Osteoblast (primary cell): Measurements from ENCODE around the gene ATIC. TPM values are rescaled to one million over a fixed set of nuclear protein-coding genes. Genes with fewer than 3 reads are reported as not detected.
A peak's percentile ranks its signal among the peaks of the same experiment; 100 is the strongest.
"Not testable (repeated sequence)": the region's sequence is repeated elsewhere in the genome, so short reads cannot be mapped to it uniquely, and the experiment has no call there.

Experiments used
- DNase-seq: peaks from one replicate; pipeline ENCODE4 v3.0.0; 2011; ENCODE audit warnings: low spot score, mixed read lengths; ENCODE audit not compliant: insufficient read length; ENCODE audit errors: missing footprints
- H2AFZ ChIP-seq: 2 replicates; pipeline ENCODE4 v1.6.0; 2011; ENCODE audit warnings: mild to moderate bottlenecking, low read length
- H3K27ac ChIP-seq: 2 replicates; pipeline ENCODE4 v1.5.1; 2011; ENCODE audit warnings: mild to moderate bottlenecking, low read depth, low read length, moderate library complexity
- H3K27me3 ChIP-seq: 2 replicates; pipeline ENCODE4 v1.6.0; 2012; ENCODE audit warnings: mild to moderate bottlenecking, control low read depth, inconsistent platforms, low read length, moderate library complexity; ENCODE audit not compliant: insufficient read depth
- H3K36me3 ChIP-seq: 2 replicates; pipeline ENCODE4 v1.5.1; 2011; ENCODE audit warnings: mild to moderate bottlenecking, low read length, control low read depth, moderate library complexity; ENCODE audit not compliant: insufficient read depth
- H3K4me1 ChIP-seq: 2 replicates; pipeline ENCODE4 v1.5.1; 2011; ENCODE audit warnings: mild to moderate bottlenecking, low read length, control low read depth, moderate library complexity; ENCODE audit not compliant: insufficient read depth
- H3K4me2 ChIP-seq: 2 replicates; pipeline ENCODE4 v1.6.0; 2011; ENCODE audit warnings: mild to moderate bottlenecking, low read length; ENCODE audit not compliant: insufficient read depth
- H3K4me3 ChIP-seq: fragments of 200-600 bp; sonication (generic); 3 replicates; pipeline ENCODE4 v1.5.1; 2012; ENCODE audit warnings: mild to moderate bottlenecking, low read length, inconsistent platforms; ENCODE audit not compliant: insufficient read depth
- H3K79me2 ChIP-seq: 2 replicates; pipeline ENCODE4 v1.6.0; 2012; ENCODE audit warnings: mild to moderate bottlenecking, low read length, control low read depth, inconsistent platforms; ENCODE audit not compliant: insufficient read depth
- H3K9me3 ChIP-seq: 2 replicates; pipeline ENCODE4 v1.5.1; 2011; ENCODE audit warnings: low read depth, low read length, control low read depth
- H4K20me1 ChIP-seq: 2 replicates; pipeline ENCODE4 v1.6.0; 2012; ENCODE audit warnings: mild to moderate bottlenecking, low read length, control low read depth; ENCODE audit not compliant: insufficient read depth
- total RNA-seq: library from RNA; depleted of rRNA; stranded (reverse); fragments of >200 nt; gene quantifications from 2 replicates; pipeline ENCODE4 v1.2.3, GENCODE V29; 2012
- TF ChIP-seq, protein P1 (sequence below): IDR thresholded peaks from 2 replicates; pipeline ENCODE4 v1.5.1; 2011; ENCODE audit warnings: mild to moderate bottlenecking, low read depth, low read length, moderate library complexity; ENCODE audit errors: extremely low read depth

The ATIC gene
- total RNA-seq, 1 donor = 17.7 TPM

DNA sequence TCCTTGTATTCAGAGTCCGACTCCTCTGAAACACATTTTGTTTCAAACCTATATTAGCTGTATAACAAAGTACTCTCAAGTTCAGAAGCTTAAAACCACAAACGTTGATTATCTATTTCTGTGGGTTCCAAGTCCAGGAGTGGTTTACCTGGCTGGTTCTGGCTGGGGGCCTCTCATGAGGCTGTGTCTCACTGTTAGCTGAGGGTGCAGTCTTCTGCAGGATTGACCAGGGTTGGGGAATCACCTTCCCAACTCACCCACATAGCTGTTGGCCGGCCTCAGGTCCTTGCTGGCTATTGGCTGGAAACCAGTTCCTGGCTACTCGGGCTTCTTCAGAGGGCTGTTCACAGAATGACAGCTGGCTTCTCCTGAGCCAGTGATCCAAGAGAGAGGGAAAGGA, 18.0 kb upstream of the ATIC start:
- Histone ChIP-seq H4K20me1 (no peaks in the 10 kb centered on the region), H3K9me3 (no peaks in the 10 kb centered on the region), H3K4me1 (peaks cover 10% of the 10 kb centered on the region), H3K4me3 (no peak overlapping the region), H3K36me3 (no peaks in the 10 kb centered on the region), H3K4me2 (no peak overlapping the region), H3K27me3 (no peaks in the 10 kb centered on the region), H3K27ac (no peak overlapping the region), H3K79me2 (no peaks in the 10 kb centered on the region), H2AFZ (no peak overlapping the region)
- DNase-seq = no peak
- TF ChIP-seq, protein P1, sequence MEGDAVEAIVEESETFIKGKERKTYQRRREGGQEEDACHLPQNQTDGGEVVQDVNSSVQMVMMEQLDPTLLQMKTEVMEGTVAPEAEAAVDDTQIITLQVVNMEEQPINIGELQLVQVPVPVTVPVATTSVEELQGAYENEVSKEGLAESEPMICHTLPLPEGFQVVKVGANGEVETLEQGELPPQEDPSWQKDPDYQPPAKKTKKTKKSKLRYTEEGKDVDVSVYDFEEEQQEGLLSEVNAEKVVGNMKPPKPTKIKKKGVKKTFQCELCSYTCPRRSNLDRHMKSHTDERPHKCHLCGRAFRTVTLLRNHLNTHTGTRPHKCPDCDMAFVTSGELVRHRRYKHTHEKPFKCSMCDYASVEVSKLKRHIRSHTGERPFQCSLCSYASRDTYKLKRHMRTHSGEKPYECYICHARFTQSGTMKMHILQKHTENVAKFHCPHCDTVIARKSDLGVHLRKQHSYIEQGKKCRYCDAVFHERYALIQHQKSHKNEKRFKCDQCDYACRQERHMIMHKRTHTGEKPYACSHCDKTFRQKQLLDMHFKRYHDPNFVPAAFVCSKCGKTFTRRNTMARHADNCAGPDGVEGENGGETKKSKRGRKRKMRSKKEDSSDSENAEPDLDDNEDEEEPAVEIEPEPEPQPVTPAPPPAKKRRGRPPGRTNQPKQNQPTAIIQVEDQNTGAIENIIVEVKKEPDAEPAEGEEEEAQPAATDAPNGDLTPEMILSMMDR = no peak

DNA sequence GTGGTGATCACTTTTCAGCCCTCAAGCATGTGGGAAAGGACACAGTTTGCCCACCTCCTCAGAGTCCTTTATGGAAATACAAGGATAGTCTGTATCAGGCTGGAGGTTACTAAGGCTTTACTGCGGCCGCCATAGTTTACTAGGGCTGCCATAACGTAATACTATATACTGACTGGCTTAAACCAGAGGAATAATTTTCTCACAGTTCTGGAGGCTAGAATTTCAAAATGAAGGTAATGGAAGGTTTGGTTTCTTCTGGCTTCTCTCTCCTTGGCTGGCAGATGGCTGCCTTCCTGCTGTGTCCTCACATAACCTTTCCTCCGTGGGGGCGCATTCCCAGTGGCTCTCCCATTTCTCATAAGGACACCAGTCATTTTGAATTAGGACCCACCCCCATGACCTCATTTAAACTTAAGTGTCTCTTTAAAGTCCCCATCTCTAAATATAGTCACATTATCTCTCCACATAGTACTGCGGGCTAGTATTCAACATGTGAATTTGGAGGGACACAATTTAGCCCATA, 12.5 kb upstream of the ATIC start:
- H3K4me1 ChIP-seq = peaks cover 6% of the 10 kb centered on the region
- H3K4me3 ChIP-seq = no peak overlapping the region
- H4K20me1 ChIP-seq = no peaks in the 10 kb centered on the region
- no peak overlapping the region for H3K27ac ChIP-seq
- H3K9me3 ChIP-seq = no peaks in the 10 kb centered on the region
- DNase-seq = no peak
- TF ChIP-seq, protein P1 = no peak
- no peak overlapping the region for H3K4me2 ChIP-seq
- no peaks in the 10 kb centered on the region for H3K27me3 ChIP-seq
- no peaks in the 10 kb centered on the region for H3K36me3 ChIP-seq
- peak overlapping the region; percentile 32 for H2AFZ ChIP-seq
- H3K79me2 ChIP-seq = no peaks in the 10 kb centered on the region

DNA sequence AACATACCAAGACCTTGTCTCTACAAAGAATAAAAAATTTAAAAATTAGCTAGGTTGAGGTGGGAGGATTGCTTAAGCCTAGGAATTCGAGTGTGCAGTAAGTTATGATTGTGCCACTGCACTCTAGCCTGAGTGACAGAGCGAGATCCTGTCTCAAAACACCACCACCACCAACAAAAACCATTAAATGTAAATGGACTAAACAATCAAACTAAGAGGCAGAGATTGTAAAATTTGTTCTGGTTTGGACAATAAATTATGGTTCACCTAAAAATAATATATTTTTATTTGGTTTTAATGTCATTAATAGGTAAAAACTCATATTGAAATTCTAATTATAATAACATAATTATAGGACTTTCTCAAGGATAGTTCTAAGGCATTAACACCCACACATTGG, 9.9 kb upstream of the ATIC start:
- no peak overlapping the region for H3K4me2 ChIP-seq

GRCh38 chr2:215311259-215311624, 617 bp upstream of the ATIC start:
- H3K4me2 ChIP-seq = peak overlapping the region; percentile 92
- not testable (repeated sequence) for H3K9me3 ChIP-seq, H3K27me3 ChIP-seq, DNase-seq, H4K20me1 ChIP-seq
- peak overlapping the region; percentile 85 for H3K27ac ChIP-seq
- H2AFZ ChIP-seq = peak overlapping the region; percentile 97
- peaks cover 11% of the 10 kb centered on the region for H3K4me1 ChIP-seq
- H3K79me2 ChIP-seq = peaks cover 41% of the 10 kb centered on the region
- H3K4me3 ChIP-seq = peak overlapping the region; percentile 96
- peaks cover 22% of the 10 kb centered on the region for H3K36me3 ChIP-seq

More for the DNA sequence above, 9.9 kb upstream of the ATIC start:
- no peaks in the 10 kb centered on the region for H3K27me3 ChIP-seq
- no peaks in the 10 kb centered on the region for H4K20me1 ChIP-seq
- no peak overlapping the region for H2AFZ ChIP-seq
- H3K4me1 ChIP-seq = peaks cover 5% of the 10 kb centered on the region
- no peak overlapping the region for H3K4me3 ChIP-seq
- DNase-seq = no peak
- TF ChIP-seq, protein P1 = no peak
- no peak overlapping the region for H3K27ac ChIP-seq
- no peaks in the 10 kb centered on the region for H3K9me3 ChIP-seq
- no peaks in the 10 kb centered on the region for H3K36me3 ChIP-seq
- no peaks in the 10 kb centered on the region for H3K79me2 ChIP-seq
